CD4-positive, alpha-beta memory T cell (primary cell): ENCODE measurements around the gene SACS. TPM values are rescaled to one million over a fixed set of nuclear protein-coding genes. Genes with fewer than 3 reads are reported as not detected.
A peak's percentile ranks its signal among the peaks of the same experiment; 100 is the strongest.

Experiments used
- CTCF ChIA-PET: fragments of 350-600 bp; sonication (Branson Sonifier 250); formaldehyde crosslinking; loops from one replicate; lab custom pipeline; 2021; ENCODE audit warnings: inconsistent platforms; ENCODE audit not compliant: partially characterized antibody; lab: Charles Lee
- POLR2A ChIA-PET: fragments of 350-600 bp; sonication (Branson Sonifier 250); formaldehyde crosslinking; loops from one replicate; lab custom pipeline; 2021; ENCODE audit not compliant: partially characterized antibody; lab: Charles Lee
- DNase-seq, 5 donors: peaks; one replicate each; pipeline versions ENCODE4 v3.0.0 to v3.0.0-alpha.2; 2020 to 2022; ENCODE audit warnings: mixed read lengths in 1 of 5
- H3K27ac ChIP-seq: one replicate; pipeline ENCODE4 v1.7.0; 2013; ENCODE audit warnings: low read depth, low read length
- H3K27me3 ChIP-seq: 2 replicates; pipeline ENCODE4 v1.7.0; 2013; ENCODE audit warnings: mild to moderate bottlenecking, low read length, moderate library complexity; ENCODE audit not compliant: insufficient read depth
- H3K36me3 ChIP-seq: 2 replicates; pipeline ENCODE4 v1.7.0; 2013; ENCODE audit warnings: mild to moderate bottlenecking, low read length, moderate library complexity; ENCODE audit not compliant: insufficient read depth
- H3K4me1 ChIP-seq: 2 replicates; pipeline ENCODE4 v1.7.0; 2013; ENCODE audit warnings: mild to moderate bottlenecking, low read length, moderate library complexity; ENCODE audit not compliant: insufficient read depth
- H3K4me3 ChIP-seq, 2 donors: one replicate each; pipeline ENCODE4 v1.7.0; 2013; ENCODE audit warnings: low read length in 2 of 2, mild to moderate bottlenecking in 1 of 2
- H3K9me3 ChIP-seq, 2 donors: one replicate each; pipeline ENCODE4 v1.7.0; 2013; ENCODE audit warnings: low read length in 2 of 2, control low read depth in 1 of 2; ENCODE audit not compliant: control insufficient read depth in 1 of 2
- H3K27ac Mint-ChIP-seq, 7 donors: one replicate each; pipeline ENCODE4 v1.8.0; 2020 to 2021; ENCODE audit warnings: mixed read lengths in 7 of 7, mild to moderate bottlenecking in 6 of 7, inconsistent platforms in 3 of 7, moderate library complexity in 3 of 7
- H3K27me3 Mint-ChIP-seq, 2 donors: one replicate each; pipeline ENCODE4 v1.8.0; 2020 to 2021; ENCODE audit warnings: mixed read lengths in 2 of 2
- H3K36me3 Mint-ChIP-seq, 2 donors: one replicate each; pipeline ENCODE4 v1.8.0; 2020 to 2021; ENCODE audit warnings: mixed read lengths in 2 of 2, inconsistent platforms in 1 of 2, mild to moderate bottlenecking in 1 of 2
- H3K4me1 Mint-ChIP-seq, 4 donors: one replicate each; pipeline ENCODE4 v1.8.0; 2020 to 2021; ENCODE audit warnings: mixed read lengths in 4 of 4, mild to moderate bottlenecking in 1 of 4
- H3K4me3 Mint-ChIP-seq, 8 donors: one replicate each; pipeline ENCODE4 v1.8.0; 2020 to 2021; ENCODE audit warnings: mixed read lengths in 8 of 8, mild to moderate bottlenecking in 7 of 8, moderate library complexity in 6 of 8, inconsistent platforms in 3 of 8
- H3K9me3 Mint-ChIP-seq, 8 donors: one replicate each; pipeline ENCODE4 v1.8.0; 2020 to 2021; ENCODE audit warnings: mixed read lengths in 8 of 8, mild to moderate bottlenecking in 5 of 8, inconsistent platforms in 3 of 8, moderate library complexity in 1 of 8
- intact Hi-C: fragments of 100-400 bp; cut with micrococcal nuclease; formaldehyde crosslinking; loops from one replicate; pipeline ENCODE4 v1.15.1; 2023
- polyA plus RNA-seq, 2 donors: library from polyadenylated mRNA; unstranded; fragments of 300-500 nt; fragmentation: Illumina TruSeq; gene quantifications; one replicate each; pipeline ENCODE4 v1.2.3, GENCODE V29; 2021
- total RNA-seq, 2 experiments: library from RNA; stranded (reverse); gene quantifications; one replicate each; pipeline ENCODE4 v1.2.3, GENCODE V29; 2021

The SACS gene
- total and polyA plus RNA-seq, 4 experiments from 2014 or later = 5.2 to 32.8 (median 18.3) TPM

DNA sequence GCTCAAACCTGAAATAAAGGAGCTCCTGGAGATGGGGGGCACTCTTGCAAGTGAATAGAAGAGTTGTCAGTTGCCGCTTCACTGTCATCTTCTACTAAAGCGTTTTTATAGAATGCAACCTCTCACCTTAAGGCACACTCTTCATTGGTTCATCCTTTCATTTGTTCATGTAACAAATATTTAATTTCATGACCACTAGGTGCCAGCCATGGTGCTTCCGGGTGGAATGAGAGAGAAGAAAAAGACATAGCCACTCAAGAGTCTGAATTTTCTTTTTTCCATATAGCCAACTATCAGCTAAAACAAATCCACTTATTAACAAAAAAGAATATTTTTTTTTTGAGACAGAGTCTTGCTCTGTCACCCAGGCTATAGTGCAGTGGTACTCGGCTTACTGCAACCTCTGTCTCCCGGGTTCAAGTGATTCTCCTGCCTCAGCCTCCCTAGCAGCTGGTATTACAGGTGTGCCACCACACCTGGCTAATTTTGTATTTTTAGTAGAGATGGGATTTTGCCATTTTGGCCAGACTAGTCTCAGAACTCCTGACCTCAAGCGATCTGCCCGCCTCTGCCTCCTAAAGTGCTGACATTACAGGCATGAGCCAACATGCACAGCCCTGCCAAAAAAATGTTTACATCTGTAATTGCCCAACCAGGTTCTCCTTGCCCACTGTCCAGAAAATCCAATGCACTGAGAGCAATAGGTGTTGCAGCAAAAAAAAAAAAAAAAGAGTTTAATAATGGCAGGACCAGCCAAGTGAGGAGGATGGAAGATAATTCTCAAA, 22.1 kb upstream of the SACS start:
- H3K27ac ChIP-seq = no peak overlapping the region
- peak overlapping the region in 1 of 8 donors; percentile 56 for H3K4me3 Mint-ChIP-seq
- no peaks in the 10 kb centered on the region for H3K27me3 ChIP-seq
- no peaks in the 10 kb centered on the region for H3K4me1 Mint-ChIP-seq
- ChIA-PET CTCF (interaction anchor here (1.0 to 1.3 kb wide), 2 partner anchors 20 to 55 kb away, joined by 3 read pairs; no protein-coding TSS in a partner anchor), POLR2A (no interaction called here)
- peaks cover 0 to 3% (median 0%) of the 10 kb centered on the region in 8 donors for H3K9me3 Mint-ChIP-seq
- H3K27me3 Mint-ChIP-seq = peaks cover 0 to 5% of the 10 kb centered on the region in 2 donors
- H3K9me3 ChIP-seq = no peaks in the 10 kb centered on the region
- H3K27ac Mint-ChIP-seq = no peak overlapping the region
- intact Hi-C loops = no loop called here
- H3K4me1 ChIP-seq = no peaks in the 10 kb centered on the region
- no peak for DNase-seq
- H3K4me3 ChIP-seq = no peak overlapping the region
- H3K36me3 Mint-ChIP-seq = no peaks in the 10 kb centered on the region
- H3K36me3 ChIP-seq = no peaks in the 10 kb centered on the region

DNA sequence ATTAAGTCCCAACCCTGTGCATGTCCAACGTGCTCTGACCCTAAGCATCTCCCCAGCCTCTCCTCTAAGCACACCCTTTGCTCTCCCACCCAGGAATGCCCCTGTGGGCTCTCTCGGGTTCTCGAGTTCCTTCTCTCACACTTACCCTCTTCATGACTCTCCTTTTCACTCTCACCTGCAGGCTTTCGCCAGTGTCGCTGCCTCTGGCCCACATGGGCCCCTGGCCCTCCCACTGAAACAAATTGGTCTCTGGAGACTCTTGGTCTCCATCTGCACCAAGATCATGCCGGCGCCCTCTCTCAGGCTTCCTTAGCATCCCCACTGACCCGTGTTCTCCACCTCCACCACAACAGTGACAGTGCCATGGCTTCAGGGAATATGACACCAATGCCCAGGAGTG, 19.6 kb upstream of the SACS start:
- Mint-ChIP-seq H3K4me1 (no peaks in the 10 kb centered on the region), H3K9me3 (peaks cover 0 to 3% (median 0%) of the 10 kb centered on the region in 8 donors), H3K27ac (no peak overlapping the region), H3K36me3 (no peaks in the 10 kb centered on the region), H3K4me3 (no peak overlapping the region), H3K27me3 (peaks cover 0 to 5% of the 10 kb centered on the region in 2 donors)
- Histone ChIP-seq H3K27me3 (no peaks in the 10 kb centered on the region), H3K27ac (no peak overlapping the region), H3K9me3 (no peaks in the 10 kb centered on the region), H3K4me3 (no peak overlapping the region), H3K4me1 (no peaks in the 10 kb centered on the region), H3K36me3 (no peaks in the 10 kb centered on the region)
- no peak for DNase-seq
- intact Hi-C loops = no loop called here
- POLR2A ChIA-PET = no interaction called here
- CTCF ChIA-PET = no interaction called here

DNA sequence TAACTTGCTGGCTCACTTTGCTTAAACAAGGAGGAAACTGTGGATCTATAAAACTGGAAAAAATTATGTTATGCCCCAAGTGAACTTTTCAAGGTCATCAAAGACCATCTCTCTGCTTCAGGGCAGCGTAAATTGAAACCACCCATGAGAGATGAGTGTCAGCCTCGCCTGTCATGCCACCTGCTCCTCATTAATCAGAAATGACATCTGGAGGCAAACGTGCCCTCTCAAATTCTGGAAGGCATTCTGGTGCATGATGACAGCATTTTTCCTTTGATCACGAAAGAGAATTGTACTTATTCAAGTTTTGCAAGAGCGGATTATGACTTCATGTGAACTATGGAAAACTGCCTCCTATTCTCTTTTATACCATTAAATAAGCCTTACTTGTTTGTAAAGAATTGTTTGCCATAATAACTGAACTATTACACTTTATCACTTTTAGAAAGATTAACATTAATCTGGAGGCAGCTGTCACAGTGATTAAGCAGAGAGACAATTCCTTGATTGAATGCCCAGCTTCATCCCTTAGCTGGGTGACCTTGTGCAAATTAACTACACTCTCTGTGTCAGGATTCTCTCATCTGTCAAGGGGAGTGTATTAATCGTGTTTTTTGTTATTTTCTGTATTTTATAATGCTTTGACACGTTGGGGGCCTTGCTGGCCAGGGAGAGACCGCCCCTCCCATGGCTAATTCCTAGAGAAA, 17.0 kb upstream of the SACS start:
- H3K9me3 ChIP-seq = no peaks in the 10 kb centered on the region
- intact Hi-C loops = no loop called here
- Mint-ChIP-seq H3K9me3 (no peaks in the 10 kb centered on the region), H3K27me3 (peaks cover 0 to 4% of the 10 kb centered on the region in 2 donors), H3K4me3 (no peak overlapping the region), H3K27ac (no peak overlapping the region), H3K36me3 (no peaks in the 10 kb centered on the region), H3K4me1 (no peaks in the 10 kb centered on the region)
- CTCF ChIA-PET = no interaction called here
- no peak overlapping the region for H3K4me3 ChIP-seq
- POLR2A ChIA-PET = no interaction called here
- H3K4me1 ChIP-seq = no peaks in the 10 kb centered on the region
- H3K27me3 ChIP-seq = no peaks in the 10 kb centered on the region
- no peak overlapping the region for H3K27ac ChIP-seq
- DNase-seq = no peak
- H3K36me3 ChIP-seq = no peaks in the 10 kb centered on the region

DNA sequence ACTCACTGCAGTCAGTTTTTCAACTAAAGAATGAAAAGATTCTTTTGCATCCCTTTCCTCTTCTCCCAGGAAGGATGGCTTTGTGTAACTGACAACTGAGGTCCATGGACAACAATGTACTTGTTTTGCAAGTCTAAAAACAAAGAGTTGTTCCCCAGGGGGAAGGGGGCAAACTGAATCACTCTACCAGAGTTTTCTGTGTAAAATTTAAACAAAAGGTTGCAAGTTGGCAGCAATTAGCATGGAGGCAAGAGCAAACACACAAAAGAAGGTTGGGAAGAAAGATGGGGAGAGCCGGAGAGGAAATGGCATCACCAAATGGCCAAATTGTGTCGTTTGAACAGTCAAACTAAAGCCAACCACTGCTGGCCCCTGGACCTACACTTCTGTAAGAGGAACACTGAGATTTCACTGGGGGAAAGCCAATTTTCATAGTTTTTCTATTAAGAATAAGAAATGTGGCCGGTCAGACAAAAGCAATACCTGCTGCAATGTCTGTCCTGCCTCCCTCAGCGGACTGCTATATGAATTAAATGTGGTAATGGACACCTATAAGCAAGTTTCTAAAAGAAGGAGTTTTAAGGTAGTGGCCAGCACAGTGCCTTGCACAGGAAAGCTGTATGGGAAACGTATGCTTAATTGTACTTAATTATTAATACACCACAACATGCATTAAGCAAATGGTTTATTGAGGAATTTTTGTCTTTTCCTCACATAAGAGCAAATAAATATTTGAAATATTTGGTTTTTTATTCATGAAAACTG, 16.1 kb upstream of the SACS start:
- H3K9me3 ChIP-seq = no peaks in the 10 kb centered on the region
- CTCF ChIA-PET = no interaction called here
- no peaks in the 10 kb centered on the region for H3K27me3 ChIP-seq
- H3K4me3 ChIP-seq = no peak overlapping the region
- Mint-ChIP-seq H3K4me1 (no peaks in the 10 kb centered on the region), H3K9me3 (no peaks in the 10 kb centered on the region), H3K4me3 (no peak overlapping the region), H3K27ac (no peak overlapping the region), H3K36me3 (no peaks in the 10 kb centered on the region), H3K27me3 (peaks cover 0 to 4% of the 10 kb centered on the region in 2 donors)
- no peak overlapping the region for H3K27ac ChIP-seq
- H3K36me3 ChIP-seq = no peaks in the 10 kb centered on the region
- no peaks in the 10 kb centered on the region for H3K4me1 ChIP-seq
- intact Hi-C loops = no loop called here
- POLR2A ChIA-PET = no interaction called here
- DNase-seq = no peak

DNA sequence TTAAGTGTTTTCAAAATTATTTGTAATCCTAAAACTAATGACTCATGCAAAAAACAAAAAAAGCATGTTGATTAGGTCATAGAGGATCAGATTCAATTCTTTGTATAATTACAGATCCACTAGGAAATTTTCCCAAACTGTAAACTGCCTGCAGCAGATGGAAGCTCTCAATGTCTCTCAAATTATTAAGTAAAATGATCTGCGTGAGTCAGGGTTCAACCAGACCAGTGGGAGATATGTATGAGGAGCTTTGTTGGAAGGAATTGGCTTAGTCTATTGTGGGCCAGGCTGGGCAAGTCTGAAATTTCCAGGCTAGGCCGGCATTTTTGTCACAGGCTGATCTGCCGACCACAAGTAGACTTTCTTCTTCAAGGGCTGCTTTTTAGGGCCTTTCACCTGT, 14.4 kb upstream of the SACS start:
- H3K27me3 ChIP-seq = no peaks in the 10 kb centered on the region
- ChIA-PET CTCF (no interaction called here), POLR2A (no interaction called here)
- Mint-ChIP-seq H3K4me1 (peaks cover 0 to 1% (median 0%) of the 10 kb centered on the region in 4 donors), H3K9me3 (no peaks in the 10 kb centered on the region), H3K36me3 (no peaks in the 10 kb centered on the region), H3K27me3 (no peaks in the 10 kb centered on the region), H3K27ac (no peak overlapping the region), H3K4me3 (no peak overlapping the region)
- no peak overlapping the region for H3K27ac ChIP-seq
- no peak for DNase-seq
- no peaks in the 10 kb centered on the region for H3K9me3 ChIP-seq
- no peaks in the 10 kb centered on the region for H3K4me1 ChIP-seq
- H3K4me3 ChIP-seq = no peak overlapping the region
- no peaks in the 10 kb centered on the region for H3K36me3 ChIP-seq
- intact Hi-C loops = no loop called here

DNA sequence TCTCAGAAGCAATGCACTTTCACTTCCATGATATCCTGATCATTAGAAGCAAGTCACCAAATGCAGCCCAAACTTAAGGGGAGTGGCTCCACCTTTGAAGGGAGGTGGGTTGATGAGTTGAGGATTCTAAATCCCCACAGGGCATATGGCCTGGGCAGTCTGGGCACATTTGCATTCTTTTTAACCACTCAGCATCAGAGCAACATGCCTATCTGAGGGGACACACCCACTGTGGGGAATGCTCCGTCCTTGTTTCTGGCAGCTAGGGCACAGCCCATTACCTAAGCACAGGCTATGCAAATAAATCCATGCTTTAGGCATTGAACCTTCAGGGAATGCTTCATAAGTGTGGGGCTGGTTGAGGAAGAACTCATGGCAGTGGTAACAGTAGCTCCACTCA, 12.3 kb upstream of the SACS start:
- no peaks in the 10 kb centered on the region for H3K27me3 Mint-ChIP-seq
- POLR2A ChIA-PET = no interaction called here
- Histone ChIP-seq H3K27me3 (no peaks in the 10 kb centered on the region), H3K27ac (no peak overlapping the region), H3K4me1 (no peaks in the 10 kb centered on the region), H3K9me3 (no peaks in the 10 kb centered on the region), H3K36me3 (no peaks in the 10 kb centered on the region), H3K4me3 (no peak overlapping the region)
- H3K36me3 Mint-ChIP-seq = no peaks in the 10 kb centered on the region
- peaks cover 0 to 3% (median 0%) of the 10 kb centered on the region in 4 donors for H3K4me1 Mint-ChIP-seq
- CTCF ChIA-PET = no interaction called here
- no peaks in the 10 kb centered on the region for H3K9me3 Mint-ChIP-seq
- intact Hi-C loops = no loop called here
- no peak overlapping the region for H3K27ac Mint-ChIP-seq
- no peak overlapping the region for H3K4me3 Mint-ChIP-seq
- DNase-seq = no peak

DNA sequence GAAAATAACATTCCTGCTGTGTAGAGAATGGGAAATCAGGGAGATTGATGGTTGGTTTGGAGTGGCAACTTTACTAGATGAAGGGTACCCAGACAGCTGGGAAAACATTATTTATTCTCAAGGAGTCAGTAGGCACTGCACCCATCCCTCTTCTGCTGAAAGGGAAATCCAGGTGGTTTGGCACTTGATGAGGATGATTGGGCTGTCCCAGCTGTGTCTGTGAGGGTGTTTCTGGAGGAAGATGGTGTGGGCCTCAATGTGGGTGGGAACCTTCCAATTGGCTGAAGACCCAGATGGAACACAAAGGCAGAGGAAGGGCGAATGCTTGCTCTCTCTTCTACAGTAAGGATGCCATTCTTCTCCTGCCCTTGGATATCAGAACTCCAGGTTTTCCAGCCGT, 10.4 kb upstream of the SACS start:
- H3K9me3 ChIP-seq = no peaks in the 10 kb centered on the region
- H3K27me3 ChIP-seq = no peaks in the 10 kb centered on the region
- Mint-ChIP-seq H3K36me3 (no peaks in the 10 kb centered on the region), H3K27me3 (no peaks in the 10 kb centered on the region), H3K9me3 (no peaks in the 10 kb centered on the region), H3K4me3 (no peak overlapping the region), H3K4me1 (peaks cover 0 to 3% (median 0%) of the 10 kb centered on the region in 4 donors), H3K27ac (no peak overlapping the region)
- H3K4me1 ChIP-seq = no peaks in the 10 kb centered on the region
- H3K27ac ChIP-seq = no peak overlapping the region
- ChIA-PET CTCF (no interaction called here), POLR2A (no interaction called here)
- no peak overlapping the region for H3K4me3 ChIP-seq
- no peaks in the 10 kb centered on the region for H3K36me3 ChIP-seq
- no peak for DNase-seq
- intact Hi-C loops = no loop called here
